Tibial nerve (tissue), 4 donors: ENCODE measurements around the gene AHCTF1.

Experiments used
- EP300 ChIP-seq, 2 donors: sonication (generic); formaldehyde crosslinking; IDR thresholded peaks; one replicate each; pipeline ENCODE4 v1.6.1; 2017; ENCODE audit warnings: antibody characterized with exemption in 2 of 2, mild to moderate bottlenecking in 1 of 2
- POLR2A ChIP-seq, 2 donors: fragments of 450-650 bp; IDR thresholded peaks; one replicate each; pipeline ENCODE4 v1.6.1; 2017; ENCODE audit warnings: antibody characterized with exemption in 2 of 2, mild to moderate bottlenecking in 2 of 2, moderate library complexity in 2 of 2
- TF ChIP-seq, protein P1 (sequence below), 5 experiments: fragments of 200-600 bp in 3 of 5; fragments of 450-650 bp in 2 of 5; sonication (generic) in 3 of 5; IDR thresholded peaks; one replicate each; pipeline ENCODE4 v1.5.1; 2016 to 2019; ENCODE audit warnings: antibody characterized with exemption in 5 of 5, mild to moderate bottlenecking in 3 of 5, moderate library complexity in 2 of 5

DNA sequence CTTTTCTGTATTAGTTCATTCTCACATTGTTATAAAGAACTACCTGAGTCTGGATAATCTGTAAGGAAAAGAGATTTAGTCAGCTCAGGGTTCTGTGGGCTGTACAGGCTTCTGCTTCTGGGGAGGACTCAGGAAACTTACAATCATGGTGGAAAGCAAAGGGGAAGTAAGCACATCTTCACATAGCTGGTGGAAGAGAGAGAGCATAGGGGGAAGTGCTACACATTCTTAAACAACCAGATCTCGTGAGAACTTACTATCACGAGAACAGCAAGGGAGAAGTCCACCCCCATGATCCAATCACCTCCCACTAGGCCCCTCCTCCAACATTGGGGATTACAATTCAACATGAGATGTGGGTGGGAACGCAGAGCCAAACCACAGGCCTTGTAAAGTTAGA lies 37.9 kb upstream of the AHCTF1 start:
- TF ChIP-seq, protein P1, sequence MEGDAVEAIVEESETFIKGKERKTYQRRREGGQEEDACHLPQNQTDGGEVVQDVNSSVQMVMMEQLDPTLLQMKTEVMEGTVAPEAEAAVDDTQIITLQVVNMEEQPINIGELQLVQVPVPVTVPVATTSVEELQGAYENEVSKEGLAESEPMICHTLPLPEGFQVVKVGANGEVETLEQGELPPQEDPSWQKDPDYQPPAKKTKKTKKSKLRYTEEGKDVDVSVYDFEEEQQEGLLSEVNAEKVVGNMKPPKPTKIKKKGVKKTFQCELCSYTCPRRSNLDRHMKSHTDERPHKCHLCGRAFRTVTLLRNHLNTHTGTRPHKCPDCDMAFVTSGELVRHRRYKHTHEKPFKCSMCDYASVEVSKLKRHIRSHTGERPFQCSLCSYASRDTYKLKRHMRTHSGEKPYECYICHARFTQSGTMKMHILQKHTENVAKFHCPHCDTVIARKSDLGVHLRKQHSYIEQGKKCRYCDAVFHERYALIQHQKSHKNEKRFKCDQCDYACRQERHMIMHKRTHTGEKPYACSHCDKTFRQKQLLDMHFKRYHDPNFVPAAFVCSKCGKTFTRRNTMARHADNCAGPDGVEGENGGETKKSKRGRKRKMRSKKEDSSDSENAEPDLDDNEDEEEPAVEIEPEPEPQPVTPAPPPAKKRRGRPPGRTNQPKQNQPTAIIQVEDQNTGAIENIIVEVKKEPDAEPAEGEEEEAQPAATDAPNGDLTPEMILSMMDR (IDR thresholded peaks at IDR 0.05): no peak
- no peak for TF ChIP-seq EP300 (IDR thresholded peaks at IDR 0.05)
- TF ChIP-seq POLR2A (IDR thresholded peaks at IDR 0.05): no peak
